Right lobe of liver (tissue), 4 donors: ENCODE measurements around the gene IVNS1ABP.
"Not testable (repeated sequence)": the region's sequence is repeated elsewhere in the genome, so short reads cannot be mapped to it uniquely, and the experiment has no call there.

Source experiments
- POLR2A ChIP-seq: fragments of 450-650 bp; IDR thresholded peaks from one replicate; pipeline ENCODE4 v1.6.1; 2017; ENCODE audit warnings: antibody characterized with exemption, mild to moderate bottlenecking
- TF ChIP-seq, protein P1 (sequence below), 4 donors: fragments of 200-600 bp in 3 of 4; fragments of 450-650 bp in 1 of 4; IDR thresholded peaks; one replicate each; pipeline versions ENCODE4 v1.5.1 to v1.8.0; 2016 to 2022; ENCODE audit warnings: antibody characterized with exemption in 4 of 4, mild to moderate bottlenecking in 2 of 4
- donor health status: DM: no; HTN: no; CAD: no.
- donor health status: DM: no; HTN: no; CAD: no.
- donor health status: DM: no; HTN: yes; CAD: no.

- TF ChIP-seq, protein P1, sequence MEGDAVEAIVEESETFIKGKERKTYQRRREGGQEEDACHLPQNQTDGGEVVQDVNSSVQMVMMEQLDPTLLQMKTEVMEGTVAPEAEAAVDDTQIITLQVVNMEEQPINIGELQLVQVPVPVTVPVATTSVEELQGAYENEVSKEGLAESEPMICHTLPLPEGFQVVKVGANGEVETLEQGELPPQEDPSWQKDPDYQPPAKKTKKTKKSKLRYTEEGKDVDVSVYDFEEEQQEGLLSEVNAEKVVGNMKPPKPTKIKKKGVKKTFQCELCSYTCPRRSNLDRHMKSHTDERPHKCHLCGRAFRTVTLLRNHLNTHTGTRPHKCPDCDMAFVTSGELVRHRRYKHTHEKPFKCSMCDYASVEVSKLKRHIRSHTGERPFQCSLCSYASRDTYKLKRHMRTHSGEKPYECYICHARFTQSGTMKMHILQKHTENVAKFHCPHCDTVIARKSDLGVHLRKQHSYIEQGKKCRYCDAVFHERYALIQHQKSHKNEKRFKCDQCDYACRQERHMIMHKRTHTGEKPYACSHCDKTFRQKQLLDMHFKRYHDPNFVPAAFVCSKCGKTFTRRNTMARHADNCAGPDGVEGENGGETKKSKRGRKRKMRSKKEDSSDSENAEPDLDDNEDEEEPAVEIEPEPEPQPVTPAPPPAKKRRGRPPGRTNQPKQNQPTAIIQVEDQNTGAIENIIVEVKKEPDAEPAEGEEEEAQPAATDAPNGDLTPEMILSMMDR (IDR thresholded peaks at IDR 0.05), result not testable (repeated sequence)
- not testable (repeated sequence) for TF ChIP-seq POLR2A
Observed at GRCh38 chr1:185255595-185255994, 61.4 kb downstream of the IVNS1ABP start.
